Esophagus muscularis mucosa (tissue), 4 donors: ENCODE measurements around the gene VWDE.

Experiments
- CTCF ChIP-seq, 3 experiments: fragments of 200-600 bp in 2 of 3; fragments of 450-650 bp in 1 of 3; sonication (generic) in 2 of 3; IDR thresholded peaks; one replicate each; pipeline ENCODE4 v1.5.1; 2017 to 2019; ENCODE audit warnings: antibody characterized with exemption in 3 of 3, mild to moderate bottlenecking in 2 of 3, moderate library complexity in 1 of 3
- EP300 ChIP-seq: sonication (generic); formaldehyde crosslinking; IDR thresholded peaks from one replicate; pipeline ENCODE4 v1.6.1; 2017; ENCODE audit warnings: antibody characterized with exemption
- POLR2A ChIP-seq: fragments of 450-650 bp; IDR thresholded peaks from one replicate; pipeline ENCODE4 v1.6.1; 2017; ENCODE audit warnings: antibody characterized with exemption, moderate library complexity, mild to moderate bottlenecking, low read depth
- POLR2AphosphoS5 ChIP-seq, 2 donors: sonication (generic); formaldehyde crosslinking; IDR thresholded peaks; one replicate each; pipeline ENCODE4 v1.6.1; 2017; ENCODE audit warnings: antibody characterized with exemption in 2 of 2

GRCh38 chr7:12294701-12295100 lies 109.0 kb downstream of the VWDE start:
- TF ChIP-seq POLR2A: no peak
- TF ChIP-seq CTCF (IDR thresholded peaks at IDR 0.05): no peak
- TF ChIP-seq EP300: no peak
- no peak for TF ChIP-seq POLR2AphosphoS5 (IDR thresholded peaks at IDR 0.05)
